ENCODE results near the gene BDP1.

DNA sequence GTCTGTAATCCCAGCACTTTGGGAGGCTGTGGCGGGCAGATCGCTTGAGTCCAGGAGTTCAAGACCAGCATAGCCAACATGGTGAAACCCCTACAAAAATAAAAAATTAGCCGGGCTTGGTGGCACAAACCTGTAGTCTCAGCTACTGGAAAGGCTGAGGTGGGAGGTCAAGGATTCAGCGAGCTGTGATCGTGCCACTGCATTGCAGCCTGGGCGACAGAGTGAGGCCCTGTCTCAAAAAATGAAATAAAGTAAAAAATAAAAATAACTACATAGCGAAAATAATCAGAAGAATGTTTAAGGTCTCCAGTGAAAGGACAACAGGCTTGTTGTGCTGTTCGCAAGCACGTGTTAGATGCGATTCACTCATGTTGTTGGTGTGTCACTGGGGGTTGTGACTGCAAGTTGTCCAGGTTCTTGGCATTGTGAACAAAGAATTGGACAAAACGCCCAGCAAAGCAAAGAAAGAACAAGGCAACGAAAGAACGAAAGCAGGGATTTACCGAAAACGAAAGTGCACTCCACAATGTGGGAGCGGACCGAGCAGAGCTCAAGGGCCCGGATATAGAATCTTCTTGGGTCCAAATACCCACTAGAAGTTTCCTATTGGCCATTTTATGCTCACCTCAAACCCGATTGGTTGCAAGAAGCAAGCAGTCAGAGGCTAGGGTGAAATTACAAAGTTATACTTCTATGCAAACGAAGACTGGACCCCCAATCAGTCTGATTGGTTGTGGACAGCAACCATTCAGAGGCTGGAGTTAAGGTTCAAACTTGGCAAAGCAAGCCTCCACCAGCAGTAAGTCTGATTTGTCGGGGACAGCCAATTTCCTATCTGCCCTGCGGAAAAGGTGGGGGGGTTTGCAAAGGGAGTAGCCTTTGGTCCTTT, 130.8 kb downstream of the BDP1 start:
- TF ChIP-seq POLR2AphosphoS5 (IDR thresholded peaks at IDR 0.05; ENCODE audit: low read depth, low read length) (no peak), REST (IDR thresholded peaks at IDR 0.05; ENCODE audit: insufficient read depth in 1 of 2, low read depth in 2 of 2, low read length in 2 of 2) (peak in 1 of 2 experiments; percentile 51; a peak in 2 of 4 replicates)
